HepG2 (cell line): ENCODE data around the gene SSU72. TPM values are rescaled to one million over a fixed set of nuclear protein-coding genes. Genes with fewer than 3 reads are reported as not detected.
A peak's percentile ranks its signal among the peaks of the same experiment; 100 is the strongest.

Experiments
- AKAP8 ChIP-seq: sonication (generic); formaldehyde crosslinking; IDR thresholded peaks from 2 replicates; pipeline ENCODE4 v1.5.1; 2020; ENCODE audit warnings: mild to moderate bottlenecking, missing genetic modification reagents
- ARHGAP35 ChIP-seq: sonication (generic); formaldehyde crosslinking; IDR thresholded peaks from 2 replicates; pipeline ENCODE4 v1.9.0; 2022; ENCODE audit warnings: mild to moderate bottlenecking, inconsistent platforms, moderate library complexity, missing genetic modification reagents, borderline replicate concordance
- ETV6 ChIP-seq: sonication (generic); formaldehyde crosslinking; conservative IDR thresholded peaks from 2 replicates; pipeline ENCODE4 v1.4.0; 2020; ENCODE audit warnings: missing genetic modification reagents
- HHEX ChIP-seq: IDR thresholded peaks from 2 replicates; pipeline ENCODE4 v1.6.1; 2016; ENCODE audit warnings: control low read depth
- JDP2 ChIP-seq: sonication (generic); formaldehyde crosslinking; IDR thresholded peaks from 2 replicates; pipeline ENCODE4 v1.8.1; 2022; ENCODE audit warnings: missing genetic modification reagents, borderline replicate concordance
- KDM3A ChIP-seq: IDR thresholded peaks from 2 replicates; pipeline ENCODE4 v1.6.1; 2018; ENCODE audit warnings: low read depth, missing compliant biosample characterization
- KLF12 ChIP-seq: sonication (generic); formaldehyde crosslinking; IDR thresholded peaks from 2 replicates; pipeline ENCODE4 v1.4.0; 2020; ENCODE audit warnings: missing genetic modification reagents, borderline replicate concordance
- KLF15 ChIP-seq: sonication (generic); formaldehyde crosslinking; IDR thresholded peaks from 2 replicates; pipeline ENCODE4 v1.8.1; 2023; ENCODE audit warnings: borderline replicate concordance, mild to moderate bottlenecking, inconsistent platforms, missing genetic modification reagents, mixed read lengths
- NFYB ChIP-seq: sonication (generic); formaldehyde crosslinking; IDR thresholded peaks from 2 replicates; pipeline ENCODE4 v1.4.0; 2020; ENCODE audit warnings: missing genetic modification reagents
- RFX5 ChIP-seq: IDR thresholded peaks from 2 replicates; pipeline ENCODE4 v1.6.1; 2011; ENCODE audit warnings: low read depth, low read length, improper control_type of control experiment
- TEAD2 ChIP-seq: sonication (generic); formaldehyde crosslinking; IDR thresholded peaks from 2 replicates; pipeline ENCODE4 v1.9.0; 2021; ENCODE audit warnings: missing genetic modification reagents
- ZEB1 ChIP-seq: IDR thresholded peaks from 2 replicates; pipeline ENCODE4 v1.6.1; 2012; ENCODE audit warnings: mild to moderate bottlenecking, low read depth, inconsistent platforms; ENCODE audit not compliant: insufficient replicate concordance
- ZIK1 ChIP-seq: sonication (generic); formaldehyde crosslinking; IDR thresholded peaks from 2 replicates; pipeline ENCODE4 v1.5.0; 2020; ENCODE audit warnings: mild to moderate bottlenecking, low read depth, missing genetic modification reagents, borderline replicate concordance
- ZKSCAN1 ChIP-seq: fragments of 150-350 bp; IDR thresholded peaks from 2 replicates; pipeline ENCODE4 v1.6.1; 2014; ENCODE audit warnings: low read length
- ZKSCAN8 ChIP-seq: IDR thresholded peaks from 2 replicates; pipeline ENCODE4 v1.6.1; 2016; ENCODE audit warnings: borderline replicate concordance, missing genetic modification reagents, missing compliant biosample characterization
- ZNF10 ChIP-seq: sonication (generic); formaldehyde crosslinking; IDR thresholded peaks from 2 replicates; pipeline ENCODE4 v1.4.0; 2020; ENCODE audit warnings: mild to moderate bottlenecking, low read depth, missing genetic modification reagents, borderline replicate concordance
- ZNF224 ChIP-seq: sonication (generic); formaldehyde crosslinking; IDR thresholded peaks from 2 replicates; pipeline ENCODE4 v1.5.0; 2020; ENCODE audit warnings: mild to moderate bottlenecking, missing genetic modification reagents
- ZNF263 ChIP-seq: sonication (generic); formaldehyde crosslinking; IDR thresholded peaks from 2 replicates; pipeline ENCODE4 v1.4.0; 2020; ENCODE audit warnings: missing genetic modification reagents
- ZNF557 ChIP-seq: sonication (generic); formaldehyde crosslinking; IDR thresholded peaks from 2 replicates; pipeline ENCODE4 v1.4.0; 2020; ENCODE audit warnings: missing genetic modification reagents
- ZNF567 ChIP-seq: sonication (generic); formaldehyde crosslinking; IDR thresholded peaks from 2 replicates; pipeline ENCODE4 v1.8.1; 2023; ENCODE audit warnings: mild to moderate bottlenecking, missing genetic modification reagents, borderline replicate concordance
- ZNF615 ChIP-seq: sonication (generic); formaldehyde crosslinking; IDR thresholded peaks from 2 replicates; pipeline ENCODE4 v1.5.0; 2020; ENCODE audit warnings: mild to moderate bottlenecking, missing genetic modification reagents, borderline replicate concordance
- ZNF746 ChIP-seq: sonication (generic); formaldehyde crosslinking; IDR thresholded peaks from 2 replicates; pipeline ENCODE4 v1.8.0; 2022; ENCODE audit warnings: mild to moderate bottlenecking, missing genetic modification reagents
- ZNF850 ChIP-seq: sonication (generic); formaldehyde crosslinking; conservative IDR thresholded peaks from 2 replicates; pipeline ENCODE4 v1.9.0; 2021; ENCODE audit warnings: mild to moderate bottlenecking, missing genetic modification reagents
- polyA plus RNA-seq, 8 experiments: library from polyadenylated mRNA; depleted of rRNA in 3 of 8; stranded (reverse) in 7 of 8; unstranded in 1 of 8; fragments of >200 nt; fragmentation: Illumina TruSeq in 4 of 8; extraction: Trizol in 4 of 8; gene quantifications; 2 replicates each; pipeline versions ENCODE4 v1.2.1 to v1.2.3, GENCODE V29; 2011 to 2016; ENCODE audit warnings: low read depth in 4 of 8, missing spikeins in 1 of 8, mixed read lengths in 1 of 8; ENCODE audit not compliant: insufficient read depth in 1 of 8
- total RNA-seq, 5 experiments: library from RNA; depleted of rRNA; stranded (reverse); fragments of >200 nt; fragmentation: Illumina TruSeq; extraction: Trizol; gene quantifications; 2 replicates each; pipeline ENCODE4 v1.2.3, GENCODE V29; 2016; ENCODE audit warnings: low read depth in 1 of 5
- TF ChIP-seq, protein P1 (sequence below): sonication (generic); formaldehyde crosslinking; IDR thresholded peaks from 2 replicates; pipeline ENCODE4 v1.9.0; 2021; ENCODE audit warnings: missing genetic modification reagents, borderline replicate concordance
- TF ChIP-seq, protein P2 (sequence below): sonication (generic); formaldehyde crosslinking; IDR thresholded peaks from 2 replicates; pipeline ENCODE4 v1.4.0; 2020; ENCODE audit warnings: missing genetic modification reagents
- TF ChIP-seq, protein P3 (sequence below): sonication (generic); formaldehyde crosslinking; IDR thresholded peaks from 2 replicates; pipeline ENCODE4 v1.8.1; 2023; ENCODE audit warnings: mild to moderate bottlenecking, missing genetic modification reagents

Gene SSU72
- total and polyA plus RNA-seq, 2 of the 13 experiments (the other 11 are each of a cell fraction or from before 2014, with no cell fraction given): 42.8 to 67.1 TPM

DNA sequence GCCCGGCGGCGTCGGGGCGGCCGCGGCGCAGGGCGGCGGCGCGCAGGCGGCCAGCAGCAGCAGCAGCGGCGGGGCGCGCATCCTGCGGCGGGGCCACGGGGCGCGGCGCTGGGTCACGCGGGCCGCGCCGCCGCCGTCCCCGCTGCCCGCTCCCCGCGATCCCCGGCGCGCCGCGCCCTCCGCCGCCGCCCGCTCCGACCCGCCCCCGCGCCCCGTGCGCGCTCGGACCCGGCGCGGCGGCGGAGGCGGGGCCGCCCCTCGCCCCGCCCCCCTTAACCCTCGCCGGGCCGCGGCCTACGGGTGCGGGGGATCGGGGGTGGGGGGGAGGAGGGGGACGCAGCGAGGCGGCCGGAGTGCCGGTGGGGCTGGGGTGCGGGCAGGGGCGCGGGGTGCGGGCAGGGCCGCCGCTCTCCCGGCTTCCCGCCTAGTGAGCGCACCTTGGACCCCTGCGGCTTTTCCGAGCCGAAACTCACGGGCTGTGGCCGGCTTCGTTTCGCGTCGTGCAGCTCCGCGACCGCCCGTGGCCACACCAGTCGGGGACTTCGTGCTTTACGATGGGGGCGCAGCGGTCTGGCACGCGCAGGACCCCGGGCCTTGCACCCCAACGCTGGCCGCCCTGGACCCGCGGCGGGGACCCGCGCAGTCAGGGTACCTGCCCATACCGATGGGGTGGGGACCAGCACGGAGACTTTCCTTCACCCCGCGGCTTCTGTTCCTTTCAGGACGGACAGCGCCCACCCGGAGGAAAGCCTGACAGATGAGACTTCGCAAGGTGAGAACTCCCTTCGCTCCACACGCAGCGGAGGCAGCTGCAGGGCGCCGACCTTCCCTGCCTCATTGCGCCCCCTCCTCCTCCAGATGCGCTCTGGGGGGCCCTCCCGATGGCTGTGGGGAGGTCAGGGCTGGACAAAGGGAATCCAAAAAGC, 25.5 kb upstream of the SSU72 start, which contains the start of gene FNDC10 (continued):
- TF ChIP-seq NFYB: no peak
- TF ChIP-seq, protein P1, sequence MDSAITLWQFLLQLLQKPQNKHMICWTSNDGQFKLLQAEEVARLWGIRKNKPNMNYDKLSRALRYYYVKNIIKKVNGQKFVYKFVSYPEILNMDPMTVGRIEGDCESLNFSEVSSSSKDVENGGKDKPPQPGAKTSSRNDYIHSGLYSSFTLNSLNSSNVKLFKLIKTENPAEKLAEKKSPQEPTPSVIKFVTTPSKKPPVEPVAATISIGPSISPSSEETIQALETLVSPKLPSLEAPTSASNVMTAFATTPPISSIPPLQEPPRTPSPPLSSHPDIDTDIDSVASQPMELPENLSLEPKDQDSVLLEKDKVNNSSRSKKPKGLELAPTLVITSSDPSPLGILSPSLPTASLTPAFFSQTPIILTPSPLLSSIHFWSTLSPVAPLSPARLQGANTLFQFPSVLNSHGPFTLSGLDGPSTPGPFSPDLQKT: no peak
- TF ChIP-seq ARHGAP35 (CRISPR knock-in tag): no peak
- no peak for TF ChIP-seq ZKSCAN1
- TF ChIP-seq KDM3A: no peak; the same call in 1 of the 2 replicates
- TF ChIP-seq RFX5: no peak
- no peak for TF ChIP-seq ZNF615 (CRISPR knock-in tag)
- no peak for TF ChIP-seq ETV6 (CRISPR knock-in tag)
- TF ChIP-seq ZNF224 (CRISPR knock-in tag): no peak
- no peak for TF ChIP-seq ZNF10 (CRISPR knock-in tag)
- TF ChIP-seq ZNF746 (CRISPR knock-in tag): no peak
- TF ChIP-seq HHEX (CRISPR knock-in tag): no peak
- no peak for TF ChIP-seq ZEB1
- no peak for TF ChIP-seq TEAD2 (CRISPR knock-in tag)
- no peak for TF ChIP-seq ZNF557 (CRISPR knock-in tag)
- TF ChIP-seq, protein P2, sequence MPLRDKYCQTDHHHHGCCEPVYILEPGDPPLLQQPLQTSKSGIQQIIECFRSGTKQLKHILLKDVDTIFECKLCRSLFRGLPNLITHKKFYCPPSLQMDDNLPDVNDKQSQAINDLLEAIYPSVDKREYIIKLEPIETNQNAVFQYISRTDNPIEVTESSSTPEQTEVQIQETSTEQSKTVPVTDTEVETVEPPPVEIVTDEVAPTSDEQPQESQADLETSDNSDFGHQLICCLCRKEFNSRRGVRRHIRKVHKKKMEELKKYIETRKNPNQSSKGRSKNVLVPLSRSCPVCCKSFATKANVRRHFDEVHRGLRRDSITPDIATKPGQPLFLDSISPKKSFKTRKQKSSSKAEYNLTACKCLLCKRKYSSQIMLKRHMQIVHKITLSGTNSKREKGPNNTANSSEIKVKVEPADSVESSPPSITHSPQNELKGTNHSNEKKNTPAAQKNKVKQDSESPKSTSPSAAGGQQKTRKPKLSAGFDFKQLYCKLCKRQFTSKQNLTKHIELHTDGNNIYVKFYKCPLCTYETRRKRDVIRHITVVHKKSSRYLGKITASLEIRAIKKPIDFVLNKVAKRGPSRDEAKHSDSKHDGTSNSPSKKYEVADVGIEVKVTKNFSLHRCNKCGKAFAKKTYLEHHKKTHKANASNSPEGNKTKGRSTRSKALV: peak; percentile 57
- no peak for TF ChIP-seq ZIK1 (CRISPR knock-in tag)
- TF ChIP-seq, protein P3, sequence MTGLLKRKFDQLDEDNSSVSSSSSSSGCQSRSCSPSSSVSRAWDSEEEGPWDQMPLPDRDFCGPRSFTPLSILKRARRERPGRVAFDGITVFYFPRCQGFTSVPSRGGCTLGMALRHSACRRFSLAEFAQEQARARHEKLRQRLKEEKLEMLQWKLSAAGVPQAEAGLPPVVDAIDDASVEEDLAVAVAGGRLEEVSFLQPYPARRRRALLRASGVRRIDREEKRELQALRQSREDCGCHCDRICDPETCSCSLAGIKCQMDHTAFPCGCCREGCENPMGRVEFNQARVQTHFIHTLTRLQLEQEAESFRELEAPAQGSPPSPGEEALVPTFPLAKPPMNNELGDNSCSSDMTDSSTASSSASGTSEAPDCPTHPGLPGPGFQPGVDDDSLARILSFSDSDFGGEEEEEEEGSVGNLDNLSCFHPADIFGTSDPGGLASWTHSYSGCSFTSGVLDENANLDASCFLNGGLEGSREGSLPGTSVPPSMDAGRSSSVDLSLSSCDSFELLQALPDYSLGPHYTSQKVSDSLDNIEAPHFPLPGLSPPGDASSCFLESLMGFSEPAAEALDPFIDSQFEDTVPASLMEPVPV (CRISPR knock-in tag): 0 out of 2 replicates have a peak, but pooled peaks have one; percentile 41
- no peak for TF ChIP-seq ZNF263 (CRISPR knock-in tag)
- no peak for TF ChIP-seq ZNF850
- no peak for TF ChIP-seq ZKSCAN8 (CRISPR knock-in tag)
- TF ChIP-seq AKAP8 (CRISPR knock-in tag): no peak
- TF ChIP-seq ZNF567 (CRISPR knock-in tag): no peak
- no peak for TF ChIP-seq JDP2 (CRISPR knock-in tag)
- no peak for TF ChIP-seq KLF15 (CRISPR knock-in tag)
- TF ChIP-seq KLF12 (CRISPR knock-in tag): no peak
